DND-41 (cell line): ENCODE results near the gene THSD7A.

Experiments used
- CTCF ChIP-seq: IDR thresholded peaks from 2 replicates; pipeline ENCODE4 v1.5.1; 2012; ENCODE audit warnings: borderline replicate concordance, low read length, moderate library complexity, mild to moderate bottlenecking; ENCODE audit not compliant: poor library complexity, severe bottlenecking; ENCODE audit errors: extremely low read depth
- EZH2 ChIP-seq: IDR thresholded peaks from 3 replicates; pipeline ENCODE4 v1.6.1; 2012; ENCODE audit warnings: borderline replicate concordance, low read depth, mild to moderate bottlenecking, moderate library complexity, low read length, inconsistent platforms; ENCODE audit not compliant: severe bottlenecking

GRCh38 chr7:11753433-11753832 is 78.6 kb downstream of the THSD7A start:
- TF ChIP-seq CTCF (no peak), EZH2 (no peak)
